HG02642 (cell line): ENCODE results near the gene ZNF511.

ENCODE experiments used
- ATAC-seq: cut with Tn5 transposase; IDR thresholded peaks from one replicate; pipeline ENCODE4 v1.9.1; 2021; ENCODE audit warnings: mild to moderate bottlenecking; ENCODE audit not compliant: unreplicated experiment, poor library complexity

The ZNF511 gene

GRCh38 chr10:133361773-133362441 is 53.2 kb downstream of the ZNF511 start:
- no peak for ATAC-seq
